ENCODE results near the gene CAPZB.
A peak's percentile ranks its signal among the peaks of the same experiment; 100 is the strongest.

The CAPZB gene

GRCh38 chr1:19496527-19496874, 11.2 kb upstream of the CAPZB start:
- no peak for DNase-seq

- no peak for DNase-seq
Measured at GRCh38 chr1:19495799-19496526, 10.6 kb upstream of the CAPZB start.

GRCh38 chr1:19495000-19495656, 9.8 kb upstream of the CAPZB start:
- no peak for DNase-seq

GRCh38 chr1:19493547-19493946, 8.2 kb upstream of the CAPZB start:
- DNase-seq: no peak

GRCh38 chr1:19489996-19490395, 4.7 kb upstream of the CAPZB start:
- DNase-seq: no peak

GRCh38 chr1:19488136-19488535, 2.8 kb upstream of the CAPZB start:
- DNase-seq: no peak

- DNase-seq: no peak
Measured at GRCh38 chr1:19484798-19485361, 459 bp downstream of the CAPZB start.

- peak; percentile 10 for DNase-seq
Measured at GRCh38 chr1:19484338-19484797, 971 bp downstream of the CAPZB start.

GRCh38 chr1:19483691-19484090, 1.6 kb downstream of the CAPZB start:
- no peak for DNase-seq

- DNase-seq: peak; percentile 17
Measured at GRCh38 chr1:19483261-19483660, 2.1 kb downstream of the CAPZB start.

- no peak for DNase-seq
Measured at GRCh38 chr1:19481826-19482398, 3.4 kb downstream of the CAPZB start.

- DNase-seq: no peak
Measured at GRCh38 chr1:19480282-19480681, 5.1 kb downstream of the CAPZB start.

- no peak for DNase-seq
Measured at GRCh38 chr1:19479351-19480120, 5.8 kb downstream of the CAPZB start.

- no peak for DNase-seq
Measured at GRCh38 chr1:19478322-19478721, 7.0 kb downstream of the CAPZB start.

GRCh38 chr1:19477284-19478249, 7.8 kb downstream of the CAPZB start:
- DNase-seq: peak; percentile 24

- DNase-seq: peak; percentile 22
Measured at GRCh38 chr1:19476450-19477190, 8.7 kb downstream of the CAPZB start.

GRCh38 chr1:19475296-19475695, 10.0 kb downstream of the CAPZB start:
- no peak for DNase-seq

GRCh38 chr1:19472174-19472573, 13.2 kb downstream of the CAPZB start:
- no peak for DNase-seq

- DNase-seq: no peak
Measured at GRCh38 chr1:19469004-19469403, 16.3 kb downstream of the CAPZB start.

- peak; percentile 62 for DNase-seq
Measured at GRCh38 chr1:19468397-19468956, 16.9 kb downstream of the CAPZB start.

Measured in stimulated activated naive CD4-positive, alpha-beta T cell treated with Interleukin-2 at 50 U/mL for 16 hours (primary cell).